GM21381 (cell line): ENCODE measurements around the gene AKT2.

ENCODE experiments used
- ATAC-seq: cut with Tn5 transposase; IDR thresholded peaks from one replicate; pipeline ENCODE4 v1.9.1; 2021; ENCODE audit warnings: mild to moderate bottlenecking, moderate library complexity; ENCODE audit not compliant: unreplicated experiment

Gene AKT2

GRCh38 chr19:40274585-40275544 is 10.3 kb downstream of the AKT2 start:
- no peak for ATAC-seq

DNA sequence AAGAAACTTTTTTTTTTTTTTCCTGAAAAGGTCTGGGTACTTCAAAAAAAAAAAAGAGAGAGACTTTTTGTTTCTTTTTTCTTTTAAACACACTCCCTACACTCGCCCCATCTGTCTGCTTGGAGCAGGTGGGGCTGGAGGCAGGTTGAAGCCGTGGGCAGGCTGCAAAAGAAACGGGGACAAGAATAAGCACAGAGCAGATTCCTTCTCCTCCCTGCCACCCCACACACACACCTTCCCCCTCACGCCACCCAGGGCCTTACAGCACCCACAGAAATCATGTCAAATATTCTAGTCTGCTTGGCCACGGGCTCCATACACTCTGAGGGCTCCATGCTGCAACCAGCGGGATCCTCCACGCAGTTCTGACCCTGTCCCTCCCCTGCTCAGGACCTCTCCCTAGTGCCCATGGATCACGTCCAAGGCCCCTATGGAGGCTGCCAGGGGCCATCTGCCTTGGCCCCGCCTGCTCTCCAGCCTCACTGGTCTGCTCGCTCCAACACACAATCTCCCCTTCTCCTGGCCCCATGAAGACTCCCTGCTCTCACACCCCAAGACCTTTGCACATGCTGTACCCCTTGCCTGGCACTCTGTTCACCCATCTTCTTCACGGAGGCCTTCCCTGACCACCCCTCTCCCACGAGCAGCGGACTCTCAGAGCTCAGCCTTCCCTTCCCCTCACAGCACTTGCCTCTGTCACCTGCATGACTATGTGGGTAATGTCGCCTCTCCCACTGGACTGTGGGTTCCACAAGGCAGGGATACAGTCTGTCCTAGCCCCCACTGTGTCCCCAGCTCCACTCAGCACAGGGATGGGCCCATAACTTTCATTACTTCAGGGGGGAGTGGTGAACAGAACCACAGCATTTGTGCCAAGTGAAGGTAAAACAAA is 11.4 kb downstream of the AKT2 start:
- ATAC-seq = no peak

GRCh38 chr19:40272261-40272660 is 12.9 kb downstream of the AKT2 start:
- ATAC-seq = no peak

DNA sequence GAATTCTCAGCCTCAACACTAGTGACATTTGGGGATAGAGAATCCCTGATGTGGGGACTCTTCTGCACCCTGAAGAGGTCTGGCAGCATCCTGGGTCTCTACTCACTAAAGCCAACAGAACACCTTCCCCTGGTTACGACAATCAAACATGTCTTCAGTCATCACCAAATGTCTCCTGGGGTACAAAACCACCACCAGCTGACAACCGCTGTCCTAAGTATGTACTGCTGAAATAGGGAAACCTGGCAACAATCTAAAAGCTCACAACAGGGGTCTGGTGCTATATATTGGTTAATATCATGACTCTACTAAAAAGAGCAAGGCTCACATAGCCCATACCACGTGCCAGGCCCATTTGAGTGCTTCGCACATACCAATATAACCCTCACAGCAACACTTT is 13.4 kb downstream of the AKT2 start:
- ATAC-seq = no peak

GRCh38 chr19:40270362-40271089 is 14.6 kb downstream of the AKT2 start:
- ATAC-seq = no peak

GRCh38 chr19:40269216-40269940 is 15.8 kb downstream of the AKT2 start:
- ATAC-seq = no peak

DNA sequence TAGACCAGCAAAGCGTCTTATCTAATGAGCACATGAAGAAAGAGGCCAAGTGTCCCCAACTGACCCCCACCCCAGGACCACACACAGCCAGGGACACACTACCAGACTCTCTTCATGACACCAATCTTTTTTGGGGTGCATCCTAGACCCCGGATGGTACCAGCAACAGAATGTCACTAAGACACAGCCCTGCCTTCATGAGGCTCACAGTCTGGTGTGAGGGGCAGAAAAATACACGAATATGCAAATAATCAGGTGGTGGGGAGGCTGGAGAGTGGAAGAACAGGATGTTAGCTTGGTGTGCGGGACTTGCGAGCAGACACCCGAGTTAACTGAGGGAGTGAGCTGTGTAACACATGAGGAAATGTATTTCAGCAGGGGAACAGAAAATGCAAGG is 17.5 kb downstream of the AKT2 start:
- ATAC-seq = no peak

GRCh38 chr19:40266912-40267600 is 18.1 kb downstream of the AKT2 start:
- no peak for ATAC-seq

GRCh38 chr19:40266119-40266518 is 19.0 kb downstream of the AKT2 start:
- no peak for ATAC-seq

DNA sequence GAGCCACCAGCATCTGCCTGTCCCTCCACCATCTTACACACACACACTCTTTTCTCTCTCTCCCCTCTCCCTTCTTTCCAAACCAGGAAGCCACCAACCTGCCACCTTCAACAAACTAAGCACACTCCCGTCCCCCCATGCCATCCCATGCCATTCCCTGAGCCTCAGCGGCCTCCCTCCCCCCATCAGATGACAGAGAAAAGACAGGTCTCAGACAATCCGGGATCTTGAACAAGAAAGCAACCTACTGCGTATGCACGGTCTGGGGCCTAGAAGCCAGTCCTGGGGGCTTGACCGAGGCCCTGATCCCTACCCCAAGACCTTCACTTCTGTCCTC is 19.4 kb downstream of the AKT2 start:
- no peak for ATAC-seq

DNA sequence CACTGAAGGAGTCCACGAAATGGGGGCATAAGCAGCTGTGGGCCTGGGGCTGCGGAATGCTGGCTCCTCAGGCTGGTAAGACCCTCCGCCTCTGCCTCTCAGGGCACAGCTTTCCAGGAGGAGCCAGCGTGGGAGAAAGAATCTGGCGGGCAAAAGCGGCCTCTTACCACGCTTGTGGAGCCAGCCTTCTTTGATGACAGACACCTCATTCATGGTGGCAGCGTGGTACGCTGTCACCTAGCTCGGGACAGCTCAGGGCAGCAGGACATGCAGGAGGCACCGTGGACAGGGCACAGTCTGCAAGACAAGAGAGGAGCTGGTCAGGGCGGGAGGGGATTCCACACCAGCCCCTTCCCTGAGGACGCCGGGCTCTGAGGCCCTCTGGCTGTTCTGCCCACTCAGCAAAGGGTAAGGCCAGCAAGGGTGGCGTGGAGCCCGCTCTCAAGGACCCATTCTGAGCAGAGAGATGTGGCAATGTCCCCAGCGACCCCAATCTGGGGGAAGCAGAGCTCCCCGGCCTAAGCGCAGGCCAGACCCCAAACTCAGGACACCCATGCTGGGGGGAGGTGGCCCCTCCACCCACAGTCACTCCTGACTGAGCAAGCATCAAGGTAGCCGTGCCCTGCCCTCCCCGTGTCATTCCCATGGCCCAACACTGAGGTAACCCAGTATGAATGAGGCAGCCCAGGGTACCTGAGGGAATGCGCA is 19.9 kb downstream of the AKT2 start:
- ATAC-seq = no peak

DNA sequence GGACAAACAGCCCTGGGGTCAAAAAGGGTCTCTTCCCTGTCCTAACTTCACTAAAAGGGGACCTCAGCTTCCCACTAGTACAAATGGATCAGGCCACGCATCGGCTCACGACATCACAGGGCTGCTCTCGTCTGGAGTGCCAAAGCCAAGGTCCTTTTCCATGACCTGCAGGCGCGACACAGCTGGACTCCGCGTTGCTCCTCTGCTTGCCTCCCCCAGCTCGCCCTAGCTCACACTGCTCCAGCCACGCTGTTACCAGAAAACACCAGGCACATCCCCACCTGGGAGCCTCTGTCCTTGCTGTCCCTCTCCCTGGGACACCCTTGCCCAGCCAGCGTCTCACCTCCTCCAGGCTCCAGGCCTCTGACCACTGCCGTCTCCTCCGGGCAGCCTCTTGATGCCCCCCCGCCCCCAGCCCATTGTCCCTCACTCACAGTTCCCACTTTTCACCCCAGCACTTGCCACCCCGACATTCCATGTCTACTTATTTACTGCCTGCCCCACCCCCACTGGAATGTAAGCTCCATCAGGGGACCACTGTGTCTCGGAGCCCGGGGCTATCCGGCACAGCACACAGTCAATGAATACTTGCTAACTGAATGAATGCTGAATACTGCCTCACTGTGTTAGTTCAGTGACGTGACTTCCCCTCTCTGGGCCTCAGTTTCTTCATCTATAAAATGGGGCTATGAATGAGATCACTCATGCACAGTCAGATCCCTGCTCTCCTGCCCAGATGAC is 20.7 kb downstream of the AKT2 start:
- ATAC-seq = no peak

DNA sequence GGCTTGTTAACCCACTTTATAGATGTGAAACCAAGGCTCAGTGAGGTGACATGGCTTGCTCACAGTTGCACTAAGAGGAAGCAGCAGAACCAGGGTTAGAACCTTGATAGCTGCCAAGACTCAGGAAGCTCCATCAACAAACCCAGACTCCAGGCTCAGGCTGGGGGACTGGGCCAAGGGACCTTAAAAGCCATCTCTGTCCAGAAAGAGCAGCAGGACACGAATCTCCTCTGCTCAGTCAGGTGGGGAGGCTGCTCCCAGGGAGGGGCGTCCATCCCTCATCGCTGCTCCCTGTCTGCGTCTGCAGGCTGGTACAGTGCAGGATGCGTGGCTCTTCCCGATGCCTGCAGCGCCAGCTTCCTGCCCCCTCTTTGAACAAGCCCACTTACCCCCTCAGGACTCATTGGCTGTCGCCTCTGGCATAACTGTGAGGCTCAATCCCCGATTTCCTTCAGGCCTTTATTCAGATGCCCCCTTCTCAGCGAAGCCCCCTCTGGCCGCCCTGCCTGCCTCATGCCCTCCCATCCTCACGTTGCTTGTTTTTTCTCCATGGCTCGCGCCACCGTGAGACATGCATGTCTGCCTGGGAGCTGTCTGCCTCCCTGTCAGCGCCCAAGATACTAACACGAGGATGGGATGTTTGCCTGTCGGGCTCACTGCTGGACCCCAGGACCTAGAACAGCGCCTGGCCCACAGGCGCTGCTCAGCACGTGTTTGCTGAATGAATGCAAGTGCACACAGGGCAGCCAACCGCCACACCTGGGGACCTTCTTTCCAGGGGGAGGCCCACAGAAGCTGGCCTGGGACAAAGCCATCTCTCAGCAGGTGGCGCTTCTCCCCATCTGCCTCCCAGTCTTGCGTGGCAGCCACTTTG is 21.5 kb downstream of the AKT2 start:
- no peak for ATAC-seq

- ATAC-seq = no peak
Measured at GRCh38 chr19:40262422-40262821, 22.7 kb downstream of the AKT2 start.

DNA sequence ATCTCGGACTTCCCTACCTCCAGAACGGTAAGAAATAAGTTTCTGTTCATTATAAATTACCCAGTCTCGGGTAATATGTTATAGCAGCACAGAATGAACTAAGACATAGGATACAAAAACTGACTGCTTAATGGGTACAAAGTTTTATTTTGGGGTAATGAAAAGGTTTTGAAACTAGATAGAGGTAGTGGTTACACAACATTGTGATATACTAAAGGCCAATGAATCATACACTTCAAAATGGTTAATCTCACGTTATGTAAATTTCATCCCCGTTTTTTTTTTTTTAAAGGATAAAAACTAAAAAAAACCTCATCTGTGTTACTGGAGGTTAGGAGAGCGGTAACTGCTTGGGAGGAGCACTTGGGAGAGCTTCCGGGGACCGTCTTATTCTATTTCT is 23.5 kb downstream of the AKT2 start:
- ATAC-seq = no peak

GRCh38 chr19:40257096-40257517 is 28.0 kb downstream of the AKT2 start:
- ATAC-seq = no peak

DNA sequence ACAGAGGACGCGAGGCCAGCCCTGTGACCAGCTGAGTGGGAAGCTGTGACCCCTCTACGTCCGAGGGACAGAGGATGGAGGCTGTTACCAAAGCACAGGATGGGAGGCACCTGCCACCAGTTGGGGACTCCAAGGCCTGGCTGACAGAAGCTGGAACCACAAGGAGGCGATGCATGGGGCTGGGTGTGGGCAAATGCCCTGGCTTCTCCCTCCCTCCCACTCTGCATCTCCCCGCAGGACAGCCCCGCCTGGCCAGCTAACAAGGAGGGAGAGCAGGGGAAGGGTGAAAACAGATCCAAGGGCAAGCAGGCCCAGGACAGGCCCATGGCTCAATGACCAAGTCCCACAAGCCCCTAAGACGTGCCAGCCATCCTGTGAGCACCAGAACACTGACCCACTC is 28.6 kb downstream of the AKT2 start:
- ATAC-seq = no peak
